ENCODE data around the gene RASSF3.
"Not testable (repeated sequence)": the region's sequence is repeated elsewhere in the genome, so short reads cannot be mapped to it uniquely, and the experiment has no call there.

- not testable (repeated sequence) for TF ChIP-seq CTCF, POLR2A, EP300 (IDR thresholded peaks at IDR 0.05)
Measured at GRCh38 chr12:64690236-64690635, 79.9 kb downstream of the RASSF3 start.
